ENCODE results near the gene BCR.
A peak's percentile ranks its signal among the peaks of the same experiment; 100 is the strongest.

The BCR gene

GRCh38 chr22:23163665-23164064, 16.6 kb upstream of the BCR start:
- no peaks in the 10 kb centered on the region for H3K9me3 Mint-ChIP-seq
- TF ChIP-seq CTCF (IDR thresholded peaks at IDR 0.05), result no peak
- no peak overlapping the region for H3K27ac Mint-ChIP-seq
- H3K27me3 Mint-ChIP-seq (ENCODE audit: low read depth, poor library complexity), result peaks cover 10% of the 10 kb centered on the region
- no peaks in the 10 kb centered on the region for H3K36me3 Mint-ChIP-seq (ENCODE audit: low read depth)
- no peak for DNase-seq
- H3K4me3 Mint-ChIP-seq, result no peak overlapping the region
- peaks cover 54% of the 10 kb centered on the region for H3K4me1 Mint-ChIP-seq

GRCh38 chr22:23164091-23164490, 16.2 kb upstream of the BCR start:
- no peak for DNase-seq
- Mint-ChIP-seq H3K4me3 (no peak overlapping the region), H3K4me1 (peaks cover 56% of the 10 kb centered on the region)

GRCh38 chr22:23166042-23166831, 14.1 kb upstream of the BCR start:
- Mint-ChIP-seq H3K4me3 (no peak overlapping the region), H3K9me3 (no peaks in the 10 kb centered on the region), H3K36me3 (ENCODE audit: low read depth) (no peaks in the 10 kb centered on the region), H3K27ac (no peak overlapping the region), H3K27me3 (ENCODE audit: low read depth, poor library complexity) (peaks cover 10% of the 10 kb centered on the region), H3K4me1 (peaks cover 60% of the 10 kb centered on the region)
- no peak for DNase-seq
- TF ChIP-seq CTCF (IDR thresholded peaks at IDR 0.05), result no peak

More at GRCh38 chr22:23164091-23164490, 16.2 kb upstream of the BCR start:
- peaks cover 10% of the 10 kb centered on the region for H3K27me3 Mint-ChIP-seq (ENCODE audit: low read depth, poor library complexity)
- TF ChIP-seq CTCF (IDR thresholded peaks at IDR 0.05), result no peak
- H3K27ac Mint-ChIP-seq, result no peak overlapping the region
- no peaks in the 10 kb centered on the region for H3K9me3 Mint-ChIP-seq
- H3K36me3 Mint-ChIP-seq (ENCODE audit: low read depth), result no peaks in the 10 kb centered on the region

GRCh38 chr22:23166841-23167616, 13.3 kb upstream of the BCR start:
- H3K27me3 Mint-ChIP-seq (ENCODE audit: low read depth, poor library complexity), result peaks cover 10% of the 10 kb centered on the region
- no peak overlapping the region for H3K27ac Mint-ChIP-seq
- H3K9me3 Mint-ChIP-seq, result no peaks in the 10 kb centered on the region
- no peaks in the 10 kb centered on the region for H3K36me3 Mint-ChIP-seq (ENCODE audit: low read depth)
- peak; percentile 53 for DNase-seq
- H3K4me1 Mint-ChIP-seq, result peaks cover 55% of the 10 kb centered on the region
- H3K4me3 Mint-ChIP-seq, result peak overlapping the region; percentile 38
- no peak for TF ChIP-seq CTCF (IDR thresholded peaks at IDR 0.05)

GRCh38 chr22:23168391-23169042, 11.8 kb upstream of the BCR start:
- no peak for TF ChIP-seq CTCF (IDR thresholded peaks at IDR 0.05)
- Mint-ChIP-seq H3K36me3 (ENCODE audit: low read depth) (no peaks in the 10 kb centered on the region), H3K4me1 (peaks cover 48% of the 10 kb centered on the region), H3K27me3 (ENCODE audit: low read depth, poor library complexity) (peaks cover 8% of the 10 kb centered on the region), H3K27ac (no peak overlapping the region), H3K4me3 (no peak overlapping the region), H3K9me3 (no peaks in the 10 kb centered on the region)
- DNase-seq, result no peak
